Measurements from ENCODE around the gene FRMD1.

FRMD1 gene

GRCh38 chr6:168055696-168056489 lies 23.1 kb downstream of the FRMD1 start:
- DNase-seq (ENCODE audit: low read depth in 3 of 3): no peak

GRCh38 chr6:168054765-168055560 lies 24.0 kb downstream of the FRMD1 start:
- DNase-seq (ENCODE audit: low read depth in 3 of 3): no peak

GRCh38 chr6:168053957-168054471 lies 25.0 kb downstream of the FRMD1 start:
- no peak for DNase-seq (ENCODE audit: low read depth in 3 of 3)

GRCh38 chr6:168053086-168053956 lies 25.7 kb downstream of the FRMD1 start:
- DNase-seq (ENCODE audit: low read depth in 3 of 3): no peak

GRCh38 chr6:168052291-168052891 lies 26.6 kb downstream of the FRMD1 start:
- DNase-seq (ENCODE audit: low read depth in 3 of 3): no peak

- DNase-seq (ENCODE audit: low read depth in 3 of 3): no peak
These were observed 27.4 kb downstream of the FRMD1 start for GRCh38 chr6:168051648-168052047.

GRCh38 chr6:168050881-168051586 lies 28.0 kb downstream of the FRMD1 start:
- DNase-seq (ENCODE audit: low read depth in 3 of 3): no peak

- no peak for DNase-seq (ENCODE audit: low read depth in 3 of 3)
These were observed 28.7 kb downstream of the FRMD1 start for GRCh38 chr6:168050225-168050880.

- no peak for DNase-seq (ENCODE audit: low read depth in 3 of 3)
These were observed 29.2 kb downstream of the FRMD1 start for GRCh38 chr6:168049706-168050224.

- DNase-seq (ENCODE audit: low read depth in 3 of 3): no peak
These were observed 29.7 kb downstream of the FRMD1 start for GRCh38 chr6:168049277-168049676.

GRCh38 chr6:168048724-168049025 lies 30.3 kb downstream of the FRMD1 start:
- no peak for DNase-seq (ENCODE audit: low read depth in 3 of 3)

GRCh38 chr6:168047841-168048723 lies 30.9 kb downstream of the FRMD1 start:
- DNase-seq (ENCODE audit: low read depth in 3 of 3): no peak

GRCh38 chr6:168046696-168047095 lies 32.3 kb downstream of the FRMD1 start:
- DNase-seq (ENCODE audit: low read depth in 3 of 3): no peak

GRCh38 chr6:168045706-168046620 lies 33.0 kb downstream of the FRMD1 start:
- DNase-seq (ENCODE audit: low read depth in 3 of 3): no peak

GRCh38 chr6:168045141-168045691 lies 33.8 kb downstream of the FRMD1 start:
- DNase-seq (ENCODE audit: low read depth in 3 of 3): no peak

GRCh38 chr6:168044521-168045130 lies 34.4 kb downstream of the FRMD1 start:
- no peak for DNase-seq (ENCODE audit: low read depth in 3 of 3)

- no peak for DNase-seq (ENCODE audit: low read depth in 3 of 3)
These were observed 35.1 kb downstream of the FRMD1 start for GRCh38 chr6:168043848-168044415.

Data from stimulated activated CD4-positive, alpha-beta T cell treated with anti-CD3 and anti-CD28 coated beads, TNF-alpha, amount 100 ng/mL, for 24 hours (primary cell).